SU-DHL-6 (cell line): Measurements from ENCODE around the gene MED7.

Experiments used
- H2AFZ ChIP-seq: fragments of 200-600 bp; sonication (generic); 2 replicates; pipeline ENCODE4 v1.6.1; 2014; ENCODE audit warnings: low read depth, mild to moderate bottlenecking, moderate library complexity, mixed read lengths, antibody characterized with exemption, low read length; ENCODE audit not compliant: severe bottlenecking
- H3F3A ChIP-seq: fragments of 200-600 bp; shearing (Covaris generic); 2 replicates; pipeline ENCODE4 v1.6.0; 2016; ENCODE audit warnings: antibody characterized with exemption, mild to moderate bottlenecking; ENCODE audit not compliant: insufficient read depth
- H3K27ac ChIP-seq: fragments of 200-600 bp; sonication (generic); 2 replicates; pipeline ENCODE4 v1.5.1; 2016; ENCODE audit warnings: low read depth, mild to moderate bottlenecking, low read length, moderate library complexity, mixed read lengths
- H3K27me3 ChIP-seq: fragments of 200-600 bp; sonication (generic), shearing (Covaris generic); 2 replicates; pipeline ENCODE4 v1.6.0; 2014; ENCODE audit warnings: mild to moderate bottlenecking, low read length
- H3K36me3 ChIP-seq: fragments of 200-600 bp; sonication (generic); 2 replicates; pipeline ENCODE4 v1.6.1; 2014; ENCODE audit warnings: mild to moderate bottlenecking, low read length, mixed read lengths
- H3K4me2 ChIP-seq: fragments of 300-600, 200-600 bp; shearing (Covaris generic), sonication (generic); 2 replicates; pipeline ENCODE4 v1.6.0; 2014; ENCODE audit warnings: low read length, low read depth, mild to moderate bottlenecking; ENCODE audit not compliant: poor library complexity, severe bottlenecking
- H3K4me3 ChIP-seq: fragments of 200-600 bp; sonication (generic); 2 replicates; pipeline ENCODE4 v1.5.1; 2014; ENCODE audit warnings: antibody characterized with exemption, low read length, mild to moderate bottlenecking, mixed read lengths; ENCODE audit not compliant: insufficient read depth, poor library complexity, severe bottlenecking
- H3K79me2 ChIP-seq: fragments of 200-600 bp; sonication (generic); 2 replicates; pipeline ENCODE4 v1.6.1; 2014; ENCODE audit warnings: mild to moderate bottlenecking, low read length, moderate library complexity; ENCODE audit not compliant: insufficient read depth
- H3K9ac ChIP-seq: fragments of 200-600 bp; sonication (generic); 2 replicates; pipeline ENCODE4 v1.7.0; 2014; ENCODE audit warnings: mild to moderate bottlenecking, low read length
- H3K9me2 ChIP-seq: fragments of 200-600 bp; sonication (generic); replicated peaks from 2 replicates; pipeline ENCODE4 v1.6.1; 2014; ENCODE audit warnings: low read length; ENCODE audit not compliant: insufficient read depth
- H3K9me3 ChIP-seq: fragments of 200-600 bp; sonication (generic); 2 replicates; pipeline ENCODE4 v1.6.1; 2014; ENCODE audit warnings: low read length, mixed read lengths; ENCODE audit not compliant: insufficient read depth
- H4K20me1 ChIP-seq: fragments of 200-600 bp; sonication (generic); 2 replicates; pipeline ENCODE4 v1.6.1; 2014; ENCODE audit warnings: low read depth, mild to moderate bottlenecking, antibody characterized with exemption, low read length, moderate library complexity, mixed read lengths
- EZH2phosphoT487 ChIP-seq: fragments of 200-600 bp; sonication (generic), shearing (Covaris generic); conservative IDR thresholded peaks from 2 replicates; pipeline ENCODE4 v1.6.1; 2018; ENCODE audit warnings: mild to moderate bottlenecking, antibody characterized with exemption, low read length, moderate library complexity, mixed read lengths
- TF ChIP-seq, protein P1 (sequence below): fragments of 200-600 bp; sonication (generic); IDR thresholded peaks from one replicate; pipeline ENCODE4 v1.5.1; 2017; ENCODE audit warnings: antibody characterized with exemption, mild to moderate bottlenecking, low read length, moderate library complexity; ENCODE audit not compliant: insufficient read depth, poor library complexity, severe bottlenecking

MED7 gene

GRCh38 chr5:157115502-157115901 is 27.2 kb downstream of the MED7 start:
- Histone ChIP-seq H4K20me1 (no peaks in the 10 kb centered on the region), H3K27ac (no peak overlapping the region), H3K9ac (no peak overlapping the region), H3K79me2 (no peaks in the 10 kb centered on the region), H3K27me3 (no peaks in the 10 kb centered on the region), H3K36me3 (no peaks in the 10 kb centered on the region), H3K9me2 (no peaks in the 10 kb centered on the region), H3K4me2 (no peak overlapping the region), H3K9me3 (no peaks in the 10 kb centered on the region), H3F3A (no peaks in the 10 kb centered on the region), H2AFZ (peak overlapping the region; percentile 19), H3K4me3 (no peak overlapping the region)
- TF ChIP-seq, protein P1, sequence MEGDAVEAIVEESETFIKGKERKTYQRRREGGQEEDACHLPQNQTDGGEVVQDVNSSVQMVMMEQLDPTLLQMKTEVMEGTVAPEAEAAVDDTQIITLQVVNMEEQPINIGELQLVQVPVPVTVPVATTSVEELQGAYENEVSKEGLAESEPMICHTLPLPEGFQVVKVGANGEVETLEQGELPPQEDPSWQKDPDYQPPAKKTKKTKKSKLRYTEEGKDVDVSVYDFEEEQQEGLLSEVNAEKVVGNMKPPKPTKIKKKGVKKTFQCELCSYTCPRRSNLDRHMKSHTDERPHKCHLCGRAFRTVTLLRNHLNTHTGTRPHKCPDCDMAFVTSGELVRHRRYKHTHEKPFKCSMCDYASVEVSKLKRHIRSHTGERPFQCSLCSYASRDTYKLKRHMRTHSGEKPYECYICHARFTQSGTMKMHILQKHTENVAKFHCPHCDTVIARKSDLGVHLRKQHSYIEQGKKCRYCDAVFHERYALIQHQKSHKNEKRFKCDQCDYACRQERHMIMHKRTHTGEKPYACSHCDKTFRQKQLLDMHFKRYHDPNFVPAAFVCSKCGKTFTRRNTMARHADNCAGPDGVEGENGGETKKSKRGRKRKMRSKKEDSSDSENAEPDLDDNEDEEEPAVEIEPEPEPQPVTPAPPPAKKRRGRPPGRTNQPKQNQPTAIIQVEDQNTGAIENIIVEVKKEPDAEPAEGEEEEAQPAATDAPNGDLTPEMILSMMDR, result no peak
- TF ChIP-seq EZH2phosphoT487, result no peak

DNA sequence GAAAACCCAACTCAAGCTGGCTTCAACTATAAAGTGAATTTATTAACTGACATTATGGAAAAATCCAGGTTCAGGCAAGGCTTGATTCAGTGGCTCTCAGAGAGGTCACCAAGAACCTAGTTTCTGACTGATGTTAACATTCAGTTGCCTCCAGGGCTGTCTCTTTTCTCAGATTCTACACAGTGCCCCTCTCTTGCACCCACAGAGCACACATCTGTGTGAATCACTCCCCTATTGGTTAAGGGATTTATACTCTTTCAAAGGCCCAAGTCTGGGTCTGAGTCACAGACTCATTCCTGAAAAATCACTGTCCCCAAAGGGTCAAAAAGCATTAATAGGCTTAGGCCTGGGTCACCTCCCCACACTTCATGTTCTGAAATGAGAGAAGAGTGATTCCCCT is 27.7 kb downstream of the MED7 start:
- H4K20me1 ChIP-seq, result no peaks in the 10 kb centered on the region
- H3K9ac ChIP-seq, result no peak overlapping the region
- H3K27ac ChIP-seq, result no peak overlapping the region
- no peaks in the 10 kb centered on the region for H3K36me3 ChIP-seq
- H3K9me3 ChIP-seq, result no peaks in the 10 kb centered on the region
- H3K9me2 ChIP-seq, result no peaks in the 10 kb centered on the region
- TF ChIP-seq EZH2phosphoT487, result no peak
- TF ChIP-seq, protein P1, result no peak
- H3K4me3 ChIP-seq, result no peak overlapping the region
- H3F3A ChIP-seq, result no peaks in the 10 kb centered on the region
- H2AFZ ChIP-seq, result peak overlapping the region; percentile 19
- H3K79me2 ChIP-seq, result no peaks in the 10 kb centered on the region
- no peak overlapping the region for H3K4me2 ChIP-seq
- H3K27me3 ChIP-seq, result no peaks in the 10 kb centered on the region

DNA sequence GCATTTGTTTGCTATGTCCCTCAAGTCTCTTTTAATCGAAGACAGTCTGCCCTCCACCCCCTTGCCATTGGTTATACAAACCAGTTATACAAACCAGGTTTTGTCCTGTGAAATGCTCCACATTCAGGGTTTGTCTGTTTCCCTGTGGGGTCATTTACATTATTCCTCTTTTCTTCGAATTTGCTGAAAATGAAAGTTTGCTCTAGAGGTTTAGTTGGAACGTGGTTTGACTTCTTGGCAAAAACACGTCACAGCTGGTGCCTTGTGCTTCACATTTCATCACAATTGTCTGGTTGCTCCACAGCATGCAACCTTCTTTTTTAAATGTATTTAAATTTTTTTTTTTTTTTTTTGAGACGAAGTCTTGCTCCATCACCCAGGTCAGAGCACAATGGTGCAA is 29.7 kb downstream of the MED7 start:
- H3K4me3 ChIP-seq, result no peak overlapping the region
- no peaks in the 10 kb centered on the region for H3K36me3 ChIP-seq
- H3K9ac ChIP-seq, result no peak overlapping the region
- TF ChIP-seq EZH2phosphoT487, result no peak
- TF ChIP-seq, protein P1, result no peak
- no peak overlapping the region for H3K27ac ChIP-seq
- H4K20me1 ChIP-seq, result no peaks in the 10 kb centered on the region
- no peaks in the 10 kb centered on the region for H3K9me3 ChIP-seq
- no peak overlapping the region for H3K4me2 ChIP-seq
- H3K27me3 ChIP-seq, result no peaks in the 10 kb centered on the region
- no peak overlapping the region for H2AFZ ChIP-seq
- H3F3A ChIP-seq, result peaks cover 4% of the 10 kb centered on the region; the same call in 1 of the 2 replicates
- no peaks in the 10 kb centered on the region for H3K9me2 ChIP-seq
- no peaks in the 10 kb centered on the region for H3K79me2 ChIP-seq

- H3K79me2 ChIP-seq, result no peaks in the 10 kb centered on the region; the same call in 1 of the 2 replicates
- no peaks in the 10 kb centered on the region for H3K9me3 ChIP-seq
- H3K4me2 ChIP-seq, result peak overlapping the region; percentile 62
- H3K9ac ChIP-seq, result peak overlapping the region; percentile 55; the same call in 1 of the 2 replicates
- TF ChIP-seq, protein P1, result no peak
- no peak for TF ChIP-seq EZH2phosphoT487
- no peaks in the 10 kb centered on the region for H4K20me1 ChIP-seq
- H3K4me3 ChIP-seq, result no peak overlapping the region
- no peaks in the 10 kb centered on the region for H3K36me3 ChIP-seq
- H3K27ac ChIP-seq, result peak overlapping the region; percentile 71
- H2AFZ ChIP-seq, result peak overlapping the region; percentile 23
- H3K9me2 ChIP-seq, result no peaks in the 10 kb centered on the region
- H3F3A ChIP-seq, result peaks cover 4% of the 10 kb centered on the region; the same call in 1 of the 2 replicates
- no peaks in the 10 kb centered on the region for H3K27me3 ChIP-seq
These were observed 32.9 kb downstream of the MED7 start for GRCh38 chr5:157109744-157110143.
